SKM-1 (cell line): Measurements from ENCODE around the gene ARHGAP24.
A peak's percentile ranks its signal among the peaks of the same experiment; 100 is the strongest.
"Not testable (repeated sequence)": the region's sequence is repeated elsewhere in the genome, so short reads cannot be mapped to it uniquely, and the experiment has no call there.

Source experiments
- DNase-seq: peaks from one replicate; lab custom pipeline; 2025; ENCODE audit not compliant: unreplicated experiment; lab: John Stamatoyannopoulos, UW

ARHGAP24 gene

GRCh38 chr4:85889314-85889713 is 414.4 kb downstream of the ARHGAP24 start:
- no peak for DNase-seq

GRCh38 chr4:85895755-85896154 is 420.8 kb downstream of the ARHGAP24 start:
- no peak for DNase-seq

DNA sequence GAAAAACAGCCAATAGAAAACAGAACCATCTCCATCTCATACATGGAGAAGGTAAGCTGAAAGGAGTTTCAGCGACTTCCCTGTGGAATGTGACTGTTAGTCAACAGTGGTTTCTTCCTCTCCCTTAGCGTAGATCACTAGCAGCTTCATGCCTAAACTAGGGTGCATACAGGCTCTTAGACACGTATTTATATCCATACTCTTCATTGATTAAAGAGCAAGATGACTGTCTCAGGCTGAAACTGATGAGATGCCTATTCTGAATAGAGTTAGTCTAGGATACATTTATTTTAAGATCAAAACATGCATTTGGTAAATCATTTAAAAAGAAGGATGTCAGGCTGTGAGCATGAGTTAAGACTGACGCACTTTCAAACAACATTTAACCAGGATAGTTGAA is 423.3 kb downstream of the ARHGAP24 start:
- no peak for DNase-seq

DNA sequence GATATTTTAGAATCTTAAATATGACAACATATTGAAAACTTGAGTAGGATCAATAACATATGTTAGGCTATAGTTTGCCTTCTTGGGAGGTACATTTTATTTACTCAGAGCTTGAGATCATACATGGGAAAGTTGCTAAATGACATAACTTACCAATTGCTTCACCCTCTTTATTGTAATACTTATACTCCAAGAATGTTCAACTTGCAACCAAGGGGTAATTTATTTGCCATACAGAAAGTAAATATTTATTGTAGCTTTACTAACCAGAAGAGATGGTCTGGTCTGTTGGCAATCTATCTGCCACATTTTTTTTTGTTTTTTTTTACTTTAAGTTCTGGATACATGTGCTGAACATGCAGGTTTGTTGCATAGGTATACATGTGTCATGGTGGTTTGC is 426.6 kb downstream of the ARHGAP24 start:
- DNase-seq, result no peak

GRCh38 chr4:85902647-85903046 is 427.7 kb downstream of the ARHGAP24 start:
- DNase-seq, result not testable (repeated sequence)

DNA sequence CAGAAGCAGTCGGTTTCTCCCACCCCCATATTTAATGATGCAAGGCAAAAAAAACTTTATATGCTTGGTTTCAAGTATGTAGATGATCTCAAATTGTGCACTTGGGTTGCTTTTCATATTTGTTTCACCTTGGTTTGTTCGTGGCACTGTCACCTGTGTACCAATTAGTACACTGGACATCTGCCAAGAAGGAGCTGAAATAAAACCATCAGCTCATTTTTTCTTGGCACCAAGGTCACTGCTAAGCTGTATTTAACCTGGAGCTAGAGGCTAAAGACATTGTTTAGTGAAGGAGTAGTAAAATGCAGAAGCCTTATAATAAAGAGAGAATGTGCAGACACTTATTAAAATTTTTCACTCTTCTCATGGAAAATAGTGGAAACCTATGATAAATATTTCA is 430.8 kb downstream of the ARHGAP24 start:
- DNase-seq, result no peak

DNA sequence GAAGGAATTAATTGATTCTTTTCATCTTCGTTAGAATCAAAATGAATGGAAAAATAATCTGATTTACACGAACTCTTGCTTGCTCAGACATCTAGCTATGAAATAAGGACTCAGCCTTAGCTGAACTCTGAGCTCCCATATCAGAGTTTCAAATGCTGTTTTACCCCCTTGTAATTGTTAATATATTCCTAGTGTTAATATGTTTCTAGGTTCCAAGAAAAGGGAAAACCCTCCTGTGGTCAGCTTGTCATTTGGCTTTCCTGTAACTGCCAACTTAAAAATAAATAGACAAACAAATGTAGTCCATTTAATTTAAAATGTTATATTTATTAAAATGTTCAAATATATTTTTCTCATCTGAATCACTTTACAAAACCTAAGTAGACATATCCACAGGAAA is 432.1 kb downstream of the ARHGAP24 start:
- no peak for DNase-seq

DNA sequence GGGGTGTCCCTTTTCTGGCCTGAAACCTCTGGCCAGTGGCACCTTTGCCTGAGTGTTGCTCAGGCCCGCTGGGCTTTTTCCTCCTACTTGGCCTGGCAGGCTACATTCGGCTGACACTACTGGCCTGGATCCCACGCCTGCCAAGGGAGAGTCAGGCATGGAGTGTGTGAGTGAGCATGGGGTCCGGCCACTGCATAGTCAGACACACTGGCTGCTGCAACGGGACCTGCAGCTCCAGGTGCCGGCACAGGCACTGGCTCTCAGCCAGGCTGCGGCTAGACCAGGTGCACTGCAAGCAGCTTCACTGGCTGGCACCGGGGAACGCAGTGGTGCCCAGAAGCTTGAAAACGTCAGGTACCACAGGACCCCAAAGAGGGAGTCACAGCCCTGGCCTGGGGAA is 434.9 kb downstream of the ARHGAP24 start:
- no peak for DNase-seq

GRCh38 chr4:85910985-85911384 is 436.0 kb downstream of the ARHGAP24 start:
- DNase-seq, result no peak

GRCh38 chr4:85913931-85914694 is 439.2 kb downstream of the ARHGAP24 start:
- DNase-seq, result no peak

GRCh38 chr4:85915570-85915969 is 440.6 kb downstream of the ARHGAP24 start:
- DNase-seq, result not testable (repeated sequence)

GRCh38 chr4:85919200-85919887 is 444.4 kb downstream of the ARHGAP24 start:
- no peak for DNase-seq

DNA sequence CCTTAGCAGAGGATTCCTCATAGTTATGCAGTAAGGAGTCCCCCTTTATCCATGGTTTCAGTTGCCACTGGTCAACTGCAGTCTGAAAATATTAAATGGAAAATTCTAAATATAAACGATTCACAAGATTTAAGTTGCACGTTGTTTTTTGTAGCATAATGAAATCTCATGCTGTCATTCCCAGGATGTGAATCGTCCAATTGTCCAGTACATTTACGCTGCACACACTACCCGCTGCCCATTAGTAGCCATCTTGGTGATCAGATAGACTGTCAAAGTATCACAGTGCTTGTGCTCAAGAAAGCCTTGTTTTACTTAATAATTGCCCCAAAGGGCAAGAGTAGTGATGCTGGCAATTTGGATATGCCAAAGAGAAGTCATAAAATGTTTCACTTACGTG is 450.1 kb downstream of the ARHGAP24 start:
- DNase-seq, result no peak

GRCh38 chr4:85928775-85929591 is 454.0 kb downstream of the ARHGAP24 start:
- peak; percentile 4 for DNase-seq

DNA sequence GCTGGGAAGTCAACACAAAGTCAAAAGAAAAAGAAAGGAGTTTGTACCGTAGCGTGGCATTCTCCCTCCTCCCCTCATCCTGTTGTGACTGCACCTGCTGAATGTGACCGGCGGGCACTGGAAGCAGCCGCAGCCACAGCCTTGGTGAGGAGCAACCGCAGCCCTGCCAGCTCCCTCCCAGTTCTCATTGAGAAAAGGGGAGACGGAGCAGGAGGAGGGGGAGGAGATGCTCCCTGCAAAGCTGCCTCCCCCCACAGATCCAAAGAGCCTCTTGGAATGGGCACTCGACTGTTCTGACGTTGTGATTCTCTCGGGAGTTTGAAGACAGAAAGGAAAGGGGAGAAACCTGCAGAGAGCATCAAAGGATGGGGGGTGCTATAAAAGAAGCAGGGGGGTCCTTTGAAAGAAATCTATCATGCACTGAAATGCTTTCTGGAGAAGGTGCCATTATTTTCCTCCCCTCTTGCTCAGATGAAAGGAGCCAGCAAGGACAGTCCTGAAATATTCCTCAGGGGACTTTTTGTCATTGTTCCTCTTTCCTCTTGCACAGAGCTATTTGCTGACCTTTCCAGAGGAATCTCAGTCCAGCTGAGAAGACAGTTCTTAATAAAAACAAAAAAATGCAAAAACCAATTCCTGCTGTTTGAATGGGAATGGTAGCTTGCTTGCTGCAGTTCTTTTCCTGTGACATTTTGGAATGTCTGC is 455.2 kb downstream of the ARHGAP24 start:
- DNase-seq, result no peak

DNA sequence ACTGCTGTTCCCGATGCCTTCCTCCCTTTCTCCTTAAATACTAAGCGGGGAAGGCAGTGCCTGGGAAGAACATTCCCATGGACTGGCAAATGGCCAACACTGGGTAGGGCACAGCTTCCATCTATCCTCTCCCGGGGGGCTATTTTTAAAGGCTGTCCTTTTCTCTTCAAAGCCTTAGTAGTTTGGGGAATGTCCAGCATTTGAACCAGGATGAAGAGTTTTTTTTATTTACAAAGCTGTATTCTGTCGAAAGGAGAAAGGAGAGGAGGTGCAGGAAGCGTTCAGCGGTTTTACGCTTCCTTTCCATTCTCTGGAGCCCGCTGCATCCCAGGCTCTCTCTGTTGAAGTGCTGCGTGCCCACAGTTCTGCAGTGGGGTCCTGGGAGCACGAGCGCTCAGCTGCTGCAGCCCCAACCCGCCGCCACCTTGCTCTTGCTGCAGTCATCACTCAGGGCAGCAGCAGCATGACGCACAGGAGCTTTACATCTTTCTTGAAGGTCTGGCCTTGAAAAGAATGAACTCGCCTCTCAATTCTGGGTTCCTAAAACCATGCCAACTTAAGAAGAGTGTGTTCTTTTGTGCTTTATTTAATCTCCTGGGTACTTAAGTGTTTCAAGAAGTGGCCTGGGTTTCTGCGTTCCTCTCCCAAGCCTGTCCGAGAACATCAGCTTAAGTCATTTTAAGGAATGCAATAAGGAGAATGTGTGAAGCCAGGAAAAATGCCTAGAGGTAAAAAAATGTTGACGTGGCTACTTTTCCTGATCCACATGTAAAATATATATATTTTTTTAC is 457.7 kb downstream of the ARHGAP24 start:
- no peak for DNase-seq

- DNase-seq, result no peak
Observed at GRCh38 chr4:85933291-85933640, 458.3 kb downstream of the ARHGAP24 start.

DNA sequence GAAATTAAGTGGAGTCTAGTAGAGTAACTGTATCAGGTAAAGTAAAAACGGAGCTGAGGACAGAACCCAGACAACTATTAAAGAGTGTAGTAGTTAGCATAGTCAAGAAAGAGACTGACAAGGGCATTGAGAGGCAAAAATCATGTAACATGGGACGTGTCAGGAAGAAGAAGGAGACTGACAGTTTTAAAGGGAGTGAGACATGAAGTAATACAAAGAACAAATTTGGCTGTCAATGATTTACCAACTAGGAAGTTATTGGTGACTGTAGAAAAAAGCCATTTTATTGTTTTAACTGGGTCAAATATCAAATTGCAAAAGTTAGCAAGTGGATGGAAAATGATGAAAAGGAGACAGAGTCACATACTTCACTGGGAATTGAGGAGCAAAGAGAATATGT is 462.6 kb downstream of the ARHGAP24 start:
- DNase-seq, result no peak

DNA sequence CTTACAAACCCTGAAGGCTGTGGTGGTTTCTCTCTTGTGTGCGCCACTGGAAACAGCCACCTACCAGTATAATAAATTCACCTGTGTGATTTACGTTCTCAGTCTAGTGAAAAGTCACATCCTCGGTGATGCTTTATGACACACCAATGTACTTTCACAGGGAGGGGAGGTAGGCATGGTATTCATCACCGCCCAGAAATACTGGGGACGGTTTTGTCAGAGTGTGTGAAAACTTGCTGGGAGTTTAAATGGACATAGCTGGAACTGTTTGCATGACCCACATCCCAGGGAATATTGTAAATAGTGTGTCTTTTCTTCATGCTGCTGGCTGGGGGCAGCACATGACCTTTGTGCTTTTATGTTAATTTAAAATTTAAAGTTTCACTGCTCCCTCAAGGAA is 463.1 kb downstream of the ARHGAP24 start:
- no peak for DNase-seq

DNA sequence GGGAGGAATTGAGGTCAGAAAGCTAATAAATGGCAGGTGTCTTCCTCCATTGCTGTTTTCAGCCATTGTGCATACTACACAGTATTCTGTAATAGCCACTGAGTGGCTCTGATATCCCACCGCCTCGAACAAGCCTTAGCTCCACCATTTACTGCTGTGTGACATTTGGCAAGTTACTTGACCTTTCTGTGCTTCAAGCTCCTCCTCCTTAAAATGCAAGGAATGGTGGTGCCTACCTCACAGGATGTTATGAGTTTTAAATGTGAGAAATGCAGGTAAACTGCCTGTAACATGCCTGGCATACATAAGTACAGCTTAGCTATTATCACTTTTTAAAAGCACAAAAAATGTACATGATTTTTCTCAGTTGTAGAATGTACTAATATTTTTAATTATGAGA is 464.0 kb downstream of the ARHGAP24 start:
- DNase-seq, result no peak
